GM15510 (cell line): ENCODE data around the gene ABCC11.

Experiments
- POLR2A ChIP-seq: IDR thresholded peaks from 3 replicates; pipeline ENCODE4 v1.6.1; 2011; ENCODE audit warnings: borderline replicate concordance; ENCODE audit not compliant: insufficient read length; ENCODE audit errors: extremely low read depth

The ABCC11 gene

DNA sequence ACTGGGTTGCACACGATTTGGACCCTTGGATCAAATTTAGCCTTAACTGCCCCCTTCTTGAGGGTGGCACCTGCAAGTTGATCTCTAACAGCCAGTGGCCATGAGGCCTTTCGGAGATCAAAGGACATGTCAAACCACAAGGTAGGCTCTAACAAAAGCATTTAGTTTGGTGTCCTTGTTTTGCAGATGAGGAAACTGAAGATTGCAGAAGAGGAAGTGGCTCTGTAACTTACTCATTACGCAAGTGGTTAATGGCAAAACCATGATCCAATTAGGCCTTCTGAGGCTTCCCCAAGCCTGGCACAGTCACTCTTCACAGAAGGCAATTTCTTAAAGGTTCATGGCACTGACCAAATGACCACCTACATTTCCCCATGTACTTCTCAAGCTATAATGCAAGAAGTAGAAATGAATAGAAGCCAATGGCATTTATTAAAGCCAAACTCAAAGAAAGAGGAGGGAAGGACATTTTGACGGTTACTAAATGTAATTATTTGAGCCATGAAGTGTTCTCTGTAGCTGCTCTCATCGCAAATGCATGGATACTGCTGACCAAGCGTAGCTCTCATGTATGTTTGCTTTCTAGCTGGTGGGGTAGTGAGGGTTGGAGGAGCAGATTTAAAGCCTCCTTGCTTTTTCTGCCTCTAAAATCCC lies 58.8 kb downstream of the ABCC11 start:
- TF ChIP-seq POLR2A, result no peak

DNA sequence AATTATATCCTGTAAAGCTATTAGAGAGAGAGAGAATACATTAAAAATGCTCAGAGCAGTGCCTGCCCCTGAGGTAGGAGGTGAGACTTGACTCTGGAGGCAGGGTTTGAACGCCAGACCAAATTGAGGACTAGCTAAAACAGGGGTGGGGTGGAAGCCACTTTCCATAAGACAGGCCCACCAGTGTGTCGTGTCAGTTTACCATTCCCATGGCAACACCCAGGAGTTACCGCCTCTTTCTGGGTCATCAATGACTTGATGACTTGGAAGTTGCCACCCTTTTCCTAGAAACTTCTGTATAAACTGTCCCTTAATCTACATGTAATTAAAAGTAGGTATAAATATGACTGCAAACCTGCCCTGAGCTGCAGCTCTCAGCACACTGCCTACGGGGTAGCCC lies 59.6 kb downstream of the ABCC11 start:
- no peak for TF ChIP-seq POLR2A

- no peak for TF ChIP-seq POLR2A
Observed at GRCh38 chr16:48184681-48185080, 62.7 kb downstream of the ABCC11 start.

GRCh38 chr16:48182979-48183537 lies 64.3 kb downstream of the ABCC11 start:
- TF ChIP-seq POLR2A, result no peak

DNA sequence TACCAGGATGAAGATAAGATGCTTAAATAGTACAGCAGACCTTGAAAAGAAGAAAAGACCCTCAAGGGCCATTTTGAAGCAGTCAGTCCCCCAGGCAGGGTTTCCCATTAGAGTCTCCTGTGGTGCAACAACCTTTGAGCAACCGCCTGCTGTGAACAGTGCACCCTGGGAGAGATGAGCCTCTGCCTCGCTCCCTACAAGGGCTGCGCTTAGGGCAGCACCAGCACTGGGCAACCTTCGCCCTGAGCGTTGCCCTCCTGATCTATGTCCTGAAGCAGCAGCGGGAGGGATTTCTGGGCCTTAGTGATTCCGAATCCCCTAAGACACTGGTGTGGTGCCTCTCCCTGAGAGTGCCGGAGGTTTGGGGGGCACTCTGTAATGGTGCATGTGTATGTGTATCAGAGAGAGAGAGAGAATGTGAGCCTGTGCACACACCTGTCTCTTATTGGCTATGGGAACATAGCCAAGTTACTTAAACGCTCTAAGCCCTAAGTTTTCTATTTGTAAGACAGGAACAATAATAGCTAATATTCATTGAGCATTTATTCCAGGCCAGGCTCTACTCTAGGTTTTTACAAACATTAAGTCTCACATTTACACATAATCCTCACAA lies 66.4 kb downstream of the ABCC11 start:
- TF ChIP-seq POLR2A, result no peak

DNA sequence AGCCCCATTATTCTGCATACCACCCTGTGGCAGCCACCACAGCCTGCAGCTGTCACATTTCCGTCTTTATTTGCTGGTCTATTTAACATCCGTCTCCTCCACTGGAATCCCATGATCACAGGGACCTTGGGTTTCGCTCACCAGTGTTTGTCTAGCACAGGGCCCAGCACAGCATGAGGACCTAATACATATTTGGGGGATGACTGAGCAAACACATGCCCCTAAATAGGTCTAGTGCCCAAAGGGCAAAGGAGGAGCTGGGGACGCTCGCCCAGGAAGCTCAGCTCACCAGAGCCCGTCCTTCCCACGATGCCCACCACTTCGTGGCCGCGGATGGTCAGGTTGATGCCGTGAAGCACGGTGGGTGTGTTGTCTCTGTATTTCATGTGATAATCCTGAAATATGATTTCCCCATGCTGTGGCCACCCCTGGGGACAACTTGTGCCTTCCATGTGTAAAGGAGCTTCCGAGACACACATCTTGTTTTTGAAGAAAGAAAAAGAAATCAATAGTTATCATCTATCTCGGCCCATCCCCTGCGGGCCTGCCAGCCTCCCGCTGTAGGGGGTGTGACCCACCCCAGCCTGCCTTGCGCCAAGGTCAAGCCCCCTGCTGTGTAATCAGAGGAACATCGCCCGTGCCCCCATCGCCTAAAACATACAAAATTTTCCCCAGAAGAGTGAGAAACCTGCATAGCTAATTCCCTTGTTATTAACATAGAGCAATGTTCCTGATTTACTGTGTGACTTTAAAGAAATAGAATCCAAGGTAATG lies 70.5 kb downstream of the ABCC11 start:
- TF ChIP-seq POLR2A, result no peak

DNA sequence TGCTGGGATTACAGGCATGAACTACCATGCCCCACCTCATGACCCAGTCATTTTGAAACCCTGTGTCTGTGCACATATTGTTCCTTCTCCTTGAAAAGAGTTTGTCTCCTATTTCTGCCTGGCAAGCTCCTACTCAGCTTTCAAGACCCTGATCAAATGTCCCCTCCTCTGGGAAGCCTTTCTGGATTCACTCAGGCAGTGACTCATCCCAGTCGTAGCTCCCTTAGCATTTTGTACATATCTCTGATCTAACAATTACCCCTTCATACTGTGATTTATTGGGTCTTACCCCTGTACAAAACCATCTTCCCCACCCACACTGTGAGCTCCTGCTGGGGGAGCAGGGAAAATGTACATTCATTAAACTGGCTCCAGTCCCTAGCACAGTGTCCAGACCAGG lies 73.5 kb downstream of the ABCC11 start:
- no peak for TF ChIP-seq POLR2A

DNA sequence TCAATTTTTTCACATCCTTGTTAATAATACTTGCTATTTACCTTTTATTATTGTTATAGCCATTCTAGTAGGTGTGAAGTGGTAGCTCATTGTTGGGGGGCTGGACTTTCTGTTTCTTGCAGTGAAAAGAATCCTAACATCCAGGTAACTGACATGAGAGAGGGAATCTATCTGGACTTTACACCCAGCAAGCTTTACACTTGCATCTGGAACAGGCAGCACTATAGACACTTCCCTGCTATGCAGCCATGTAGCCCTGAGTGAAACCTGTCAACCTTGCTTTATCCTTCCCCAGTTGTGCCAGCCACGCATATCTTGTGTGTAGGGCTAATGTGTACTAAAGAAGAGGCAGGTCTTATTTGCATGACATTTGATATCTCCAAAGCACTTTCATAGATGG lies 74.7 kb downstream of the ABCC11 start:
- no peak for TF ChIP-seq POLR2A

DNA sequence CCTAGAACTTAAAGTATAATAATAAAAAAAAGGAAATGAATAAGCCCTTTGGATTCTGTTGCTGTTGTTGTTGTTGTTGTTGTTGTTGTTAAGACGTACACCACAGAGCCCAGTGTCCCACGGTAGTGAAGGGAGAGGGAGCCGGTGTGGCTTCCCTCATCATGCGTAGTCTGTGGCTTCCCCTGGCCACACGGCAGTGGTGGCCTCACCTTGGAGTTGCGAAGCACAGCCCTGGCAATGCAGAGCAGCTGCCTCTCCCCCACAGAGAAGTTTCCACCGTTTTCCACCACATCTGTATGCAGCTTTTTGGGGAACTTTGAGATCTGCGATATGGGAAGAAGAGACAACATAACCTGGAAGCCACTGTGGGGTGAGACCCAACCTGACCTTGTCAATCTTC lies 77.4 kb downstream of the ABCC11 start:
- TF ChIP-seq POLR2A, result no peak

DNA sequence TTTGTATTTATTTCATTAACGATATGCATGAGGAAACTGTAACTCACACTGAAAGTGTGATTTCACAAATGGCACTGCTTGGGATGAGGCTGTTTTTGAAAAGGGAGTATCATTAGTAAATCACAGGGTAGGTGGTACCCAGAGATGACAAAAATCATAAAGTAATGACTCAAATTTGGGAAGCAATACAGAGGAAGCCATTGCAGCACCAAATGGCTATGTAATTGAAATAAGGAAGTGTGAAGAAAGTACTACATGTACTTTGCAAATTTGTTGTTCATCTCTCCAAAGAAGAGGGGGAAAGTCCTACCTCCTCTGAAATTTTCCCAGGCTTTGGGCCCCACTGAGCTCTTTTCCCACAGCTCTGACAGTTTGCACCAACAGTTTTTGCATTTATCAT lies 79.3 kb downstream of the ABCC11 start:
- TF ChIP-seq POLR2A, result no peak

GRCh38 chr16:48165961-48166578 lies 81.3 kb downstream of the ABCC11 start:
- no peak for TF ChIP-seq POLR2A

DNA sequence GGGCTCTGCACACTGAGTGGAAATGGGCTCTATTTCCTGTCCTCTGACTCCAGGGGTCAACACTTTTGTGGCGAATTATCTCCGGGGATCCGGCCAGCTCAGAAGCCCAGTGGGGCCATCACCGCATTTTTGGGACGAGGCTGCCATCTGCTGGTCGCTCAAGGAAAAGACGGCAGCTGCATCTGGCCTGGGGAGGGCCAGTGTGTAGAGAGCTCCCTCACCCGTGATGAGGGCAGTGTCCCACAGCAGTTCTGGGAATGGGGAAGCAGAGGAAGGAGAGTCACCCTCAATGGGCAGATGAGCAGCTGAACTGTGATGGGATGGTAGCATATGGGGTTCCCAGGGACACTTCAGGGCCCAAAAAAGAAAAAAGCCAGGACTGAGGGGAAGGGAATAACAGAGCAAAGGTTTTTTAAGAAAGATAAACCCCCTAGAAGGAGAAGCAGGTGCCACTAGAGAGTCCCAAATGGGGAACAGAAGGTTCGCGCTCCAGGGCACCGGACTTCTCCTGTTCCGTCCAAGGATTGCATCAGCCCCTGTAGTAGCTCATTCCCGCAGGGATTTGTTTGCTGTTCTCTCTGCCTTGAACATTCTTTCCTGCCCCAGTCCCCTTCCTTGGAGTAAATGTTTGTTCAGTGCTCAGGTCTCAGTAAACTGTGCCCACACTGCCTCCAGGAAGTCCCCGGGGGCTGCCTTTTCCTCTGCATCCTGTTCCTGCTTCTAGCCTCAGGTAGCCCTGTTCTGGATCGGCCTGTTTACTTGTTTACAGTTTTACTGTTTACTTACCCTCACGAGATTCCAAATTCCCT lies 82.2 kb downstream of the ABCC11 start:
- TF ChIP-seq POLR2A, result no peak

DNA sequence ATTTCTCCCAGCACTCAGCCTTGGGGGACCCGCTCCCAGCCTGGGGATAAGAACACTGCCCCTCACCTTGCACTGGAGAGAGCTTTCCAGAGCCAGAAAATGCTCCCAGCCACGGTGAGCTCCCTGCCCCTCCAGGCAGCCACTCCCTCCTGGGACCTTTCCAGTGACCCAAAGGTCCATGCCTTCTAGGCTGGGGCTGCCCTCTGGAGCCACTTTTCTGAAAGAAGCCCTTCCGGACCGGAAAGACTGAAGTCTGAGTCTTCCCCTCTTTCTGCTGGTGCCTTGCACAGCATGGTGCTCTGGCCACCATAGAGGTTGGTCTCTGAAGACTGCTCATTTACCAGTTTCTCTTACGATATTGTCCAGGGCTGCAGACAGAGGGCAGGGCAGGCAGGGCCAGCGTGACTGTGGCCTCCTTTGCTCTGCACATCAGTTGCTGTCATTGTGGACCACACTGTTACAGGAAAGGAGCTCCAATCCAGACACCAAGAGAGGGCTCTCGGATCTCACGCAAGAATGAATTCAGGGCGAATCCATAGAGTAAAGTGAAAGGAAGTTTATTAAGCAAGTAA lies 84.4 kb downstream of the ABCC11 start:
- no peak for TF ChIP-seq POLR2A

DNA sequence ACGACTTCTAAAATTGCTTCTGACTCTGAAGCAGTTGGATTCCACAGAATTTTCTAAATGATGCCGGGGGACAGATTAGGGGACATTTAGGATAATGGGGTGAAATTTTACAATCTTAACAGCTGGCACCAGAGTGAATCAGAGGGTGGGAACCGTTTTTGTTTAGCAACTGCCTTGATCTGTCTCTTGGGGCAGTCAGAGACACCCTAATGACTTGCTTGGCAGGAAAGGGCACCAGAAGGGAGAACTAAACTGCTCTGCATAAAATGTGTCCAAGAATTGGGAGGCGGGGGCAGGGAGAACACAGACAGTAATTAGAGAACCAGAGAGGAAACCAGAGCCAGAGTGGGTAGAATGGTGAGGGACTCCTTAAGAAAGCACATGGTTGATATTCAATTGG lies 85.4 kb downstream of the ABCC11 start:
- no peak for TF ChIP-seq POLR2A

DNA sequence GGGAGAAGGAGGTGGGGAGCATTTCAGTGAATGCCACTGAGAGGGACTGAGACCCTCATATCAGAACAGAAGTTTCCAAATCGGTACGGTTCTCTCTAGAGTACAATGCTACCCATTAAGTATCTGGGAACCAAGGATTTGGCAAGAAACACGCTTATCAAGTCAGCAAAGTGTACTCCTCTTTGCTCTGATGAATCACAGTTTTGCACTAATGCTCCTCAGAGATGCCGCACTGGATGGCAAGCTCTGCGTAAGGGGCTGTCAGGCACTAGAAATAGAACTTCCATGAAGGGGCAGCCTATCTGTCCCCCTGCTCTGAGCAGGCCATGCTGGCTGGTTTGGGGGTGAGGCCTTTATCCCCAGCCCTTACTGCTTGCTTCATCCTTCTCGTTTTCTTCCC lies 86.8 kb downstream of the ABCC11 start:
- TF ChIP-seq POLR2A, result no peak

- no peak for TF ChIP-seq POLR2A
Observed at GRCh38 chr16:48158296-48158695, 89.0 kb downstream of the ABCC11 start.
